IMR-90 (cell line): ENCODE results near the gene PRMT7. TPM values are rescaled to one million over a fixed set of nuclear protein-coding genes. Genes with fewer than 3 reads are reported as not detected.

Experiments
- ATAC-seq: fragments of 200-7000 bp; cut with Tn5 transposase; 2 replicates; pipeline ENCODE4 v1.9.1; 2020; ENCODE audit warnings: low read depth, mild to moderate bottlenecking, moderate library complexity
- BruUV-seq: library from RNA; stranded (reverse); fragments of 400-500 nt; replicated peaks from 2 replicates; lab custom pipeline; 2021; lab: Mats Ljungman, UMichigan
- CTCF ChIA-PET: fragments of 300-600 bp; formaldehyde crosslinking; extraction: SDS; loops from one replicate; lab custom pipeline; 2021; ENCODE audit warnings: antibody characterized with exemption; lab: Yijun Ruan, JAX
- POLR2A ChIA-PET: fragments of 300-600 bp; sonication (Branson Sonifier 250); formaldehyde crosslinking; loops from one replicate; lab custom pipeline; 2022; ENCODE audit warnings: antibody characterized with exemption; ENCODE audit not compliant: unreplicated experiment; lab: Charles Lee
- DNase-seq: peaks from one replicate; pipeline ENCODE4 v3.0.0; 2013
- H2AFZ ChIP-seq: replicated peaks from 2 replicates; pipeline ENCODE3; 2013; ENCODE audit warnings: low read length, mild to moderate bottlenecking; ENCODE audit not compliant: poor library complexity
- H2AK5ac ChIP-seq: 2 replicates; pipeline ENCODE4 v1.6.1; 2013; ENCODE audit warnings: low read depth, low read length, inconsistent platforms
- H2AK9ac ChIP-seq: replicated peaks from 2 replicates; pipeline ENCODE3; 2013; ENCODE audit warnings: mild to moderate bottlenecking, low read depth, low read length, moderate library complexity; ENCODE audit not compliant: poor library complexity
- H2BK120ac ChIP-seq: 2 replicates; pipeline ENCODE4 v1.6.1; 2013; ENCODE audit warnings: low read depth, low read length, inconsistent platforms
- H2BK15ac ChIP-seq: 3 replicates; pipeline ENCODE4 v1.6.1; 2013; ENCODE audit warnings: low read depth, low read length, inconsistent platforms
- H2BK20ac ChIP-seq: 2 replicates; pipeline ENCODE4 v1.6.1; 2013; ENCODE audit warnings: low read depth, mild to moderate bottlenecking, inconsistent platforms, low read length, moderate library complexity
- H2BK5ac ChIP-seq: 2 replicates; pipeline ENCODE4 v1.6.1; 2013; ENCODE audit warnings: mild to moderate bottlenecking, low read depth, low read length, inconsistent platforms; ENCODE audit not compliant: poor library complexity, severe bottlenecking
- H3K14ac ChIP-seq: replicated peaks from 2 replicates; pipeline ENCODE4 v1.6.1; 2013; ENCODE audit warnings: low read depth, low read length, inconsistent platforms
- H3K18ac ChIP-seq: 2 replicates; pipeline ENCODE4 v1.6.1; 2013; ENCODE audit warnings: low read depth, low read length, control low read depth
- H3K23ac ChIP-seq: 2 replicates; pipeline ENCODE4 v1.6.1; 2013; ENCODE audit warnings: low read depth, low read length, inconsistent platforms
- H3K27ac ChIP-seq: 2 replicates; pipeline ENCODE4 v1.5.1; 2013; ENCODE audit warnings: mild to moderate bottlenecking, control low read depth, low read length; ENCODE audit not compliant: insufficient read depth
- H3K27me3 ChIP-seq: 2 replicates; pipeline ENCODE4 v1.6.1; 2013; ENCODE audit warnings: low read length; ENCODE audit not compliant: control insufficient read depth, insufficient read depth
- H3K36me3 ChIP-seq: 2 replicates; pipeline ENCODE4 v1.6.1; 2013; ENCODE audit warnings: low read length, mixed read lengths; ENCODE audit not compliant: control insufficient read depth, insufficient read depth
- H3K4ac ChIP-seq: 2 replicates; pipeline ENCODE4 v1.6.1; 2013; ENCODE audit warnings: low read depth, low read length, inconsistent platforms
- H3K4me1 ChIP-seq: 2 replicates; pipeline ENCODE4 v1.6.1; 2013; ENCODE audit warnings: low read length, mixed read lengths; ENCODE audit not compliant: control insufficient read depth, insufficient read depth
- H3K4me2 ChIP-seq: 2 replicates; pipeline ENCODE4 v1.6.1; 2013; ENCODE audit warnings: low read depth, mild to moderate bottlenecking, control low read depth, low read length, moderate library complexity
- H3K4me3 ChIP-seq: 2 replicates; pipeline ENCODE4 v1.5.1; 2013; ENCODE audit warnings: low read depth, mild to moderate bottlenecking, control low read depth, low read length, moderate library complexity; ENCODE audit not compliant: insufficient read depth
- H3K56ac ChIP-seq: 2 replicates; pipeline ENCODE4 v1.6.1; 2013; ENCODE audit warnings: low read length, inconsistent platforms; ENCODE audit not compliant: insufficient read depth; ENCODE audit errors: extremely low read depth
- H3K79me1 ChIP-seq, 2 experiments: 2 replicates each; pipeline ENCODE4 v1.6.1; 2013; ENCODE audit warnings: low read length in 2 of 2, inconsistent platforms in 1 of 2, low read depth in 1 of 2
- H3K9ac ChIP-seq: 2 replicates; pipeline ENCODE4 v1.6.1; 2013; ENCODE audit warnings: low read depth, low read length, control low read depth
- H3K9me1 ChIP-seq: 2 replicates; pipeline ENCODE4 v1.6.1; 2013; ENCODE audit warnings: low read length, inconsistent platforms; ENCODE audit not compliant: insufficient read depth
- H3K9me3 ChIP-seq: 2 replicates; pipeline ENCODE4 v1.6.1; 2013; ENCODE audit warnings: low read length; ENCODE audit not compliant: control insufficient read depth, insufficient read depth
- H4K20me1 ChIP-seq: 2 replicates; pipeline ENCODE4 v1.6.1; 2013; ENCODE audit warnings: low read length, inconsistent platforms; ENCODE audit not compliant: insufficient read depth
- H4K5ac ChIP-seq: 2 replicates; pipeline ENCODE4 v1.6.1; 2013; ENCODE audit warnings: mild to moderate bottlenecking, low read depth, low read length, control low read depth
- H4K8ac ChIP-seq, 2 experiments: 2 replicates each; pipeline ENCODE4 v1.6.1; 2013; ENCODE audit warnings: low read depth in 2 of 2, low read length in 2 of 2, control low read depth in 1 of 2, inconsistent platforms in 1 of 2
- H4K91ac ChIP-seq: 2 replicates; pipeline ENCODE4 v1.6.1; 2013; ENCODE audit warnings: low read depth, low read length, inconsistent platforms; ENCODE audit not compliant: insufficient read depth
- MAZ ChIP-seq: IDR thresholded peaks from 2 replicates; pipeline ENCODE4 v1.6.1; 2012; ENCODE audit warnings: low read depth, mild to moderate bottlenecking, low read length, improper control_type of control experiment, moderate library complexity, borderline replicate concordance
- POLR2A ChIP-seq: IDR thresholded peaks from 2 replicates; pipeline ENCODE4 v1.6.1; 2012; ENCODE audit warnings: mild to moderate bottlenecking, low read depth, low read length
- RAD21 ChIP-seq: IDR thresholded peaks from 2 replicates; pipeline ENCODE4 v1.6.1; 2012; ENCODE audit warnings: low read length, improper control_type of control experiment
- WGBS, 2 experiments: methylation state at CpG; one replicate each; pipeline versions ENCODE4 v1.1.5 to v1.1.7; 2013; ENCODE audit warnings: missing lambda C conversion rate in 2 of 2; ENCODE audit not compliant: insufficient read length in 1 of 2; ENCODE audit errors: extremely low coverage in 2 of 2; 5-methylcytosine and 5-hydroxymethylcytosine counted together
- dilution Hi-C: fragments of 300-500 bp; cut with HindIII; formaldehyde crosslinking; loops from one replicate; pipeline ENCODE4 v1.14.3; 2018; ENCODE audit warnings: low sequenced_read_pairs; ENCODE audit not compliant: unreplicated experiment
- in situ Hi-C: fragments of 300-500 bp; cut with MboI; formaldehyde crosslinking; loops from 3 replicates; pipeline ENCODE4 v1.14.3; 2019; ENCODE audit warnings: low sequenced_read_pairs, inconsistent platforms, mixed read lengths
- intact Hi-C: fragments of 100-400 bp; cut with micrococcal nuclease; formaldehyde crosslinking; loops from 2 replicates; pipeline ENCODE4 v1.10.0; 2022
- polyA plus RNA-seq, 3 experiments: library from polyadenylated mRNA; depleted of rRNA; stranded (reverse); fragments of >200 nt; gene quantifications; 2 replicates each; pipeline ENCODE4 v1.2.3, GENCODE V29; 2012; ENCODE audit warnings: low replicate concordance in 1 of 3
- total RNA-seq: library from RNA; depleted of rRNA; stranded (reverse); fragments of >200 nt; gene quantifications from 2 replicates; pipeline ENCODE4 v1.2.3, GENCODE V29; 2012

Gene PRMT7
- total and polyA plus RNA-seq, 2 of the 4 experiments (the other 2 are of a cell fraction) = 63.1 to 68.6 TPM

DNA sequence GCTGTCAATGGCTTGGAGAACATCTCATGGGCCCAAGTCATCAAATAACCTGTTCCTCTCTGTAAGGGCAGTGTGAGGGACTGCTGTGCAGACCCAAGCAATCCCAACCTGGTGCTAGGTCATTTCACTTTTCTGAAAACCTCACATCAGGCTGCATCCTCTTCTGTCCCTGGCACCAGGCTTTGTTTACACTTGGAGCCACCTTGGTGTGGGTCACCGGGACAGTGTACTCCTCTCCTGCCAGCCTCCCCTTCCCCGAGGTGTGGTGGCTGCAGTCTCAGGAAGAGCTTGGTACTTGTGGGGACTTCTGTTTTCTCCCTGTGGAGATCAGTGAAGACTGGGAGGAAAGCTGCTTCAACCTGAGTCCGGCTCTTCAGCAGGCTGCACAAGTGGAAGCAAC lies 12.5 kb upstream of the PRMT7 start:
- Histone ChIP-seq H3K27ac (no peak overlapping the region), H3K36me3 (peaks cover 59% of the 10 kb centered on the region)

More for the DNA sequence above, 12.5 kb upstream of the PRMT7 start:
- Histone ChIP-seq H3K27me3 (no peaks in the 10 kb centered on the region), H4K5ac (no peak overlapping the region), H3K4ac (peak overlapping the region; percentile 36; the same call in 1 of the 2 replicates), H3K9me1 (peaks cover 8% of the 10 kb centered on the region; the same call in 1 of the 2 replicates), H2AK9ac (no peak overlapping the region), H2BK5ac (peak overlapping the region; percentile 37), H3K4me3 (no peak overlapping the region), H3K79me1 (peaks cover 15 to 64% of the 10 kb centered on the region in 2 experiments; a peak in 3 of 4 replicates), H3K23ac (0 out of 2 replicates have a peak overlapping the region, but pooled peaks have one; percentile 23), H2BK120ac (no peak overlapping the region), H3K18ac (no peak overlapping the region), H4K8ac (no peak overlapping the region), H2AK5ac (no peak overlapping the region), H2BK20ac (no peak overlapping the region), H2BK15ac (no peak overlapping the region), H2AFZ (no peak overlapping the region), H4K91ac (no peak overlapping the region), H3K9ac (no peak overlapping the region), H3K14ac (0 out of 2 replicates have a peak overlapping the region, but pooled peaks have one; percentile 8), H3K9me3 (no peaks in the 10 kb centered on the region), H4K20me1 (peaks cover 16% of the 10 kb centered on the region), H3K4me1 (peaks cover 7% of the 10 kb centered on the region; the same call in 1 of the 2 replicates), H3K56ac (no peak overlapping the region), H3K4me2 (no peak overlapping the region)
- intact Hi-C loops = loop anchor here (5.0 kb wide), 1 partner anchor 36 kb away; the partner anchor contains the start of gene SLC7A6
- ChIA-PET POLR2A (no interaction called here), CTCF (no interaction called here)
- in situ Hi-C loops = no loop called here
- DNase-seq (no peak), ATAC-seq (no peak)
- no TSS peak for BruUV-seq
- 100% methylated on average over 1 of the region's 3 CpGs; no CpG with 5 or more reads in 1 of the 2 experiments for WGBS, 2 experiments
- no peak for TF ChIP-seq POLR2A
- no peak for TF ChIP-seq MAZ
- TF ChIP-seq RAD21 = no peak
- dilution Hi-C loops = no loop called here
